ENCODE data around the gene TENM3.

GRCh38 chr4:182778222-182778982, 535.2 kb downstream of the TENM3 start:
- TF ChIP-seq ZEB2 (tag by site-specific recombination; IDR thresholded peaks at IDR 0.05) (no peak), ZFP41 (tag by site-specific recombination; IDR thresholded peaks at IDR 0.05; ENCODE audit: borderline replicate concordance) (no peak), ZNF580 (tag by site-specific recombination; IDR thresholded peaks at IDR 0.05) (no peak), CTCF (tag by site-specific recombination; IDR thresholded peaks at IDR 0.05) (no peak), ZNF302 (tag by site-specific recombination; IDR thresholded peaks at IDR 0.05; ENCODE audit: low read depth) (no peak), GLI2 (tag by site-specific recombination; IDR thresholded peaks at IDR 0.05; ENCODE audit: borderline replicate concordance, low read depth) (no peak), YY1 (tag by site-specific recombination; IDR thresholded peaks at IDR 0.05) (no peak), ZNF510 (tag by site-specific recombination; IDR thresholded peaks at IDR 0.05; ENCODE audit: insufficient replicate concordance) (no peak), ZNF639 (tag by site-specific recombination; IDR thresholded peaks at IDR 0.05) (no peak), ZNF274 (IDR thresholded peaks at IDR 0.05; ENCODE audit: low read length) (no peak), ZNF274 (tag by site-specific recombination; IDR thresholded peaks at IDR 0.05; ENCODE audit: borderline replicate concordance) (no peak), ZNF324 (tag by site-specific recombination; IDR thresholded peaks at IDR 0.05) (no peak), PATZ1 (tag by site-specific recombination; IDR thresholded peaks at IDR 0.05) (no peak), ZNF121 (tag by site-specific recombination; IDR thresholded peaks at IDR 0.05) (no peak)
